ENCODE results near the gene RNF130.
"Not testable (repeated sequence)": the region's sequence is repeated elsewhere in the genome, so short reads cannot be mapped to it uniquely, and the experiment has no call there.

Gene RNF130

DNA sequence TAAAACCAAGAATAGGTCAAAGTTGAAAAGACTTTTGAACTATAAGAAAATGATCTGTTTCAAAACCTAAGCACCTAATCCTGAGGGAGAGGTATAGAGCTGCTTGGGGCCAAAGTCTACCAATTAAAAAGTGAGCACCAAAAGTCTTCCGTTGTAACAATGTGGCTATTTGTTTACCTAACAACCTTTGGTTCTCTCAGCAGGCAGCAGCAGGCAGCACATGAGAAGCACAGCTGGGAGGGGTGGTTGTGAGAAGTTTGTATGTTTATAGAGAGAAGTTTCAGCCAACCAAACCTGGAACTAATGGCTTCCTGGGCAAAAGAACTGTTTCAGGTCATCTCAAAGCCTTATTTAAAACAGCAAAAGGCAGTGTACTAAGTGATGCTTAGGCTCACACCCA lies 104.1 kb downstream of the RNF130 start:
- no peak for DNase-seq

DNA sequence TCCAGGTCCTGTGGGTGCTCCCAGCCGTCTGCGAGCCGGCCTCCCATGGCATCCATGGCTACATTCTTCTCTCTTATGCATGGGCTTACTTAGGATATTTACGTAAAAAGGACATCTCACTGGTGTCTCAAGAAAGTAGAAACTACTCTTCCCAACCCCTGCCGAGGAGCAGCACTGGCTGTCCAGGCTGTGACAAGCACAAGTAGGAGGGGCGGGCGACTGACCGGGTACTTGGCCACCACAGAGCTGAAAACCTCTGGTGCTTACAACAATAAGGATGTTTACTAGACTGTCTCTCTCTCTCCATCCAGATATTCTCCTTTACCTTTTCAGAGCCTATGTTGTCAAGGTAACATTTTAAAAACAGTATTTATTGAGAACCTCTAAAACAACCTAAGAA lies 107.5 kb downstream of the RNF130 start:
- no peak for DNase-seq

DNA sequence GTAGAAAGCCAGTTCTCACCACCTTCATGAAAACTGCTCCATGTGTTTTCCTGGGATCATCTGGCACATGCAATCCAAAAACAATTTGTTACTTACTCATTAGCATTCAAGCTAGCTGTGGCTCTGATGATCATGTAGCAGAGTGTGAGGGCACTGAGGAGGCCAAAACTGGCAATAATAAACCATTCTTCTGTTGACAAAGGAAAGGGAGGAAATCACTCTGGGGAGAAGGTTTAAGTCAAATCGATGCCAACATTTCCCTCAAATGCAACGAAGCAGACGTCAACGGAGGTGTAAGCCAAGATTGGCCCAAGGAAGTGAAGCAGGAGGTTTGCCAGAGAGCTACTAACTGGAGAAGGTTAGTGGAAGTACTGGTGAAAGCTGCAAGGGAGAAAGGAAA lies 108.2 kb downstream of the RNF130 start:
- DNase-seq, result no peak

DNA sequence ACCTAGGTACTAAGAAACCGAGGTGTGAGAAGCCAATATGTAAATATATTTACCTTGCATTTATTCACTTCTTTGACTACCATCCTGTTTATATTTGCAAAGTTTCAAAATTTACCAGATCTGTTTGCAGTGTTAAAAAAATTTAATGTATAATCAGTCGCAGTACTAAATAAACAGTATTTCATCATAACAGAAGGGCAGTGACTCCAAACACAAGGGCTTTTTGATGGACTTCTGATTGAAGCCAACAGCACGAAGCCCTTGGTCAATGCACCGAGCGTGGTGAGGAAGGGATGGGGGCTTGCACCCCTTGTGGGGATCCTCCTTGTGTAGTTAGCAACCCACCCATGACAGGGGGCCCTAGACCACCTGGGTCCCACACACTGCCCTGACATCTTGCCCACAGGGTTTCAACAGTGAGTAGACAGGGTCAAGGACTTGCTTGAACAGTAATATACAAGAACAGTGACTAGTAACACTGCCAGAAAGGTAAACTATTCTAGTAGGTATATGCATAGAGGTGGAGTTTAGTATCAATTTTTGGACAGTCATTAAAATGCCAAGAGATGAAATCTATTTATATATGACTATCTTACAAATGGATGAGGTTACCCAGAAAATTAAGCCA lies 111.2 kb downstream of the RNF130 start:
- DNase-seq, result no peak

DNA sequence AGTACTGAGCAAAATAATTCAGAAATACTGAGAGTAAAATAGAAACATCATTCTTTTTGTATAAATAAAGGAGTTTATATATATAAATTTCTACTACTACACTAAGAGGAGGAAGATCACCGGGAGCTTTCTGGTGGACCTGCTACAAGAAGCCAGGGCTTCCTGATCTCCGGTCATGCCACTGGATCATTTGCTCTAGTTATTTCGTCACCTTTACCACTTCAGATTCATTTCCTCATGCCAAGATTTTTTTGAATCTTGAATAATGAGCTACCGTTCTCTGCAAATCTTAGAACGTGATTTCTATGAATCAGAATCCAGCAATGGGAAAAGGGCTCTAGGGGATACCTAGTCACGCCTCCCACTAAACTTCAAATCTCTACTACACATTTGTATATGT lies 111.9 kb downstream of the RNF130 start:
- no peak for DNase-seq

DNA sequence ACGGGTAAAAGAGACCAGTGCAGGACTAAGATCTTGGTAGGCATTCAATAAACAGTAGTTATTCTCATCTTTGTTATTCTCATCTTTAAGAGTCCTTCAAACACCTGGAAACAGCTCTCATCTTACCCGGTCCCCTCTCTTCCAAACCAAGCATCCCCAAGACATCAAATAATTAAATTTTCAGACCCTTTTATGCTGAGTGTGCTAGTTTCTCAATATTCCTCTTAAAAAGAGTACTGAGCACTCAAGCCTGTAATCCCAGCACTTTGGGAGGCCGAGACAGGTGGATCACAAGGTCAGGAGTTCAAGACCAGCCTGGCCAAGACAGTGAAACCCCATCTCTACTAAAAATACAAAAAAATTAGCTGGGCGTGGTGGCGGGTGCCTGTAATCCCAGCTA lies 112.4 kb downstream of the RNF130 start:
- not testable (repeated sequence) for DNase-seq

DNA sequence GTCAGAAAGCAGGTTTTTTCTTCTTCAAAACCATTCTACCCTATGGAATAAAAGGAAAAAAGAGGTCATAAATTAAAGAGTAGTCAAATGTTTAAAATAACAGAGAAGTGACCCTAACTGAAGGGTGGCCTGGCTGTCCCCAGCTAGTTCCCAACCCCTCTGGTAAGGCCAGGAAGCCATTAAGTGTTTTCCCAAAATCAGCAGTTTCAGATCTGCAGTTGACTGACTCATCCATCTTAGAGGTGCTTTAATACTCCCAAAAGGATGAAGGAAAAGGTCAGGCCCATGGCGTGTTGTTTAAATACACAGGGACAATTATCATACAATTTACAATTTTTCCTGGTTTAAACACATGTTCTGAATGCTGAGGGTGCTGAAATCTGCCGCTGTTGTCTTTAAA lies 115.9 kb downstream of the RNF130 start:
- no peak for DNase-seq

DNA sequence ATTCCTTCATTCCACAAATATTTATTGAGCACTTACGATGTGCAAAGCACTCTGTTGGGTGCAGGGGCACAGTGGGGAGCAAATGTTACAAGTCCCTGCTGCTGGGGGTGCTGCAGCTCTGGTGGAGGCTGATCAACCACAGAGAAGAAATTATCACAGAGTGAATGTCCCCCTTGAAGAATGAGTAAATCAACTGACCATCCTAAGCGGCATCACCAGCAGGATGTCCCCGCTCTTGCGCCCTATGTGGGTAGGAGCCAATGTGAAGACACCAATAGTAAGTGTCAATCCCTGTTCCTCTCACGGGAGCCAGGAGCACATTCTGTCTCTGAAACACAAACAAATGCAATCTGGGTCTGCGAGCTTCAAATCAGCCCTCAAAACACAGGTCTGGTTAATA lies 116.5 kb downstream of the RNF130 start:
- DNase-seq, result no peak

DNA sequence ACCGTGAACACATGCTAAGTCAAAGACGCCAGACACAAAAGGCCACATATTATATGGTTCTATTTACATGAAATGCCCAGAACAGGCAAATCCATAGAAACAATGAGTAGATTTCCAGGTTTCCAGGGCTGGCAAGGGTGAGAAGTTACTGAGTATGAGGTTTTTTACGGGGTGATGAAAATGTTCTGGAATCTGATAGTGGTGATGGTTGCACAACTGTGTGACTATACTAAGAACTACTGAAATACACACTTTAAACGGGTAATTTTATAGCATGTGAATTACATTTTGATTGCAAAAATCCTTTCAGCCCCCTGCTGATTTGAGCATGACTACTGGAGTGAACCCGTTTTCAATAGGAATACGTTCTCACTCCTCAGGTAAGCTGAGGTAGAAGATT lies 117.1 kb downstream of the RNF130 start:
- DNase-seq, result no peak

DNA sequence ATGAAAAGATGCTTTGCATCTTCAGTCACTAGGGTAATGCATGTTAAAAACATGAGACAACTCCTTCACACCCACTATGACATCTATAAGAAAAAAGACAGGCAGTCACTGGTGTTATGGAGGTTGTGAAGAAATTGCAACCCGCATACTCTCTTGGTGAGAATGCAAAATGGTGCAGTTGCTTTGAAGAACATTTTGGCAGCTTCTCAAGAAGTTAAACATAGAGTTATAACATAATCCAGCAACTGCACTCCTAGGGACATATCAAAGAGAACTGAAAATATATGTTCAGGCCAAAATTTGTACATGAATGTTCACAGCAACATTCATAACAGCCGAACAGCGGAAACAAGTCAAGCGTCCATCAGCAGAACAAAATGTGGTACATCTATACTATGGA lies 117.6 kb downstream of the RNF130 start:
- no peak for DNase-seq

DNA sequence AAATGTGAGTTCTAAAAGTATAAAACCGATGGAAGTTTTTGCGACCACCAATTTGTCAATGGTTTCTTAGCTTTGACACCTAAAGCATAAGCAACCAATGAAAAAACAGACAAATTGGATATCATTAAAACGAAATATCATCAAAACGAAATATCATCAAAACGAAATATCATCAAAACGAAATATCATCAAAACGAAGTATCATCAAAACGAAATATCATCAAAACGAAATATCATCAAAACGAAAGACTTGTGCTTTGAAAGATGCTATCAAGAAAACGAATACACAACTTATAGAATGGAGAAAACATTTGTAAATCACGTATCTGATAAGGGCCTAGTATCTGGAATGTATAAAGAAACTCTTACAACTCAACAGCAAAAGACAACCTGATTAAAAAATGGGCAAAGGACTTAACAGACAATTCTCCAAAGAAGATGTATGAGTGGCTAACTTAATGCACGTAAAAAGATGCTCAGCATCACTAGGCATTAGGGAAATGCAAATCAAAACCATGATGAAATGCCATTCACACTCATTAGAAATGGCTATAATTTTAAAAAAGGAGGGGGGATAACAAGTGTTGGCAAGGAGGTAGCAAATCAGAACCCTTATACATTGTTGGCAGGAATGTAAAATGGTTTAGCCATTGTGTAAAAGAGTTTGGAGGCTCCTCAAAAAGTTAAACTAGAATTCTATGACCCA lies 134.4 kb downstream of the RNF130 start:
- DNase-seq, result no peak

DNA sequence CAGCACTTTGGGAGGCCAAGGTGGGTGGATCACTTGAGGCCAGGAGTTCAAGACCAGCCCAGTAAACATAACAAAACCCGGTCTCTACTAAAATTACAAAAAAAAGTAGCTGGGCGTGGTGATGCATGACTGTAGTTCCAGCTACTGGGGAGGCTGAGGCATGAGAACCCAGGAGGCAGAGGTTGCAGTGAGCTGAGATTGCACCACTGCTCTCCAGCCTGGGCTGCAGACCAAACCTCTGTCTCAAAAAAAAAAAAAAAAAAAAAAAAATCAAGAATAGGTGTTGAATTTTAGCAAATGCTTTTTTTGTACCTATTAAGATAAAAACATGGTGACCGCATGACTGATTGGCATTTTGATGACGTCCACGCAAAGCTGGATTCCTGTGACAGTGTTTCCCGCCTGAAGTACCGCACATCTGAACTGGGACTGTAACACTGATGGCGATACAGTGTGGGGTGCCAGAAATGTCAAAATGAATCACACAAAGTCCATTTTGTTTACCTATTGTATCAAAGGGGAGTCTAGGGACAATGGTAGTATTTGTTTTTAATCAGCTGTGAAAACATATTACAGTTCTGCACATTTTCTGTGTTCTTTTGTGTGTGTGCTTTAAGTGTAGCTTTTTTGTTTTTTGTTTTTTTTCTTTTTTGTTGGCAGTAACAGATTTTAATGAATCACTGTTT lies 140.6 kb downstream of the RNF130 start:
- DNase-seq, result no peak

DNA sequence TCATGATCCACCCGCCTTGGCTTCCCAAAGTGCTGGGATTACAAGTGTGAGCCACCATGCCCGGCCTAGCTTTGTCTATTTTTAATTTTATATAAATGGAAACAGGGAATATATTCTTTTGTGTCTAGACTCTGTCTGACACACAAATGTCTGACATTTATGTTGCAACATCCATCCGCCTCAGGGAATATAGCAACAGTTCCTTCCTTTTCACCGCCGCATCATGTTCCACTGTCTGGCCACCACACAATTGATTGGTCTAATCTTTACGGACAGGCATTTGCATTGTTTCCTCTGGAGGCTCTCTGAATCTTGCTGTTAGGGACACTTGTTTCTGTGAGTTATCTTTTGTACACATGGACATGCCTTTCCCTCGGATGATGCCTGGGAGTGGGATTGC lies 143.7 kb downstream of the RNF130 start:
- DNase-seq, result no peak

DNA sequence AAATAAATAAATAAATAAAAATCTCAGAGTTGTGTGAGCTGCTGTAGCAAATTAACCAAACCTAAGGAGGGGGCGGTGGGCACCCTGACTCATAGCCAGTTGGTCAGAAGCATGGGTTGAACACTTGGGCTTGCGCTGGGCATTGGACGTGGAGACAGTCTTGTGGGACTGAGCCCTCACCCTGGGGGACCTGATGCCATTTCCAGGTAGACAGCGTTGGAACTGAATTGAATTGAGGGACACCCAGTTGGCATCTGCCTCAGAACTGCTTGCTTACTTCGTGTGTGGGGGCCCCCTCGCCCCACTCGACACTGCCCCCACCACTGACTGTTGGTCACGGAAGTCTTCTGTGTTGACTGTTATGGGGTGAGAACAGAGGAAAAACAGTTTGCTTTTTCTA lies 144.9 kb downstream of the RNF130 start:
- no peak for DNase-seq

DNA sequence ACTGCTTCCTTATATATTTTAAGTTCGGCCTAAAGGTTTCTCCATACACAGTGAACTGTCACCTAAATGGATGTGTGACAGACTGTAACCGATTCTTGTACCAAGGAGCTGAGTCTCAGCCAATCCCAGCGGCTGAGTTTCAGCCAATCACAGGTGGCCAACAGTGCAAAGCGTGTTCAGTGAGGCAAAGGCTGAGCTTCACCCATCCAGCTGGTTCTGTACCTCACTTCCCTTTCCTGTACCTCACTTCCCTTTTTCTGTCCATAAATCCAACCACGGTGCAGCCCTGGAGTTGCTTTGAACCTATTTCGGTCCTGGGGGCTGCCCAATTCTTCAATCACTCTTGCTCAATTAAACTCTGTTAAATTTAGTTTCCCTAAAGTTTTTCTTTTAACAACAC lies 148.1 kb downstream of the RNF130 start:
- DNase-seq, result peak in 1 of 2 experiments; percentile 1

DNA sequence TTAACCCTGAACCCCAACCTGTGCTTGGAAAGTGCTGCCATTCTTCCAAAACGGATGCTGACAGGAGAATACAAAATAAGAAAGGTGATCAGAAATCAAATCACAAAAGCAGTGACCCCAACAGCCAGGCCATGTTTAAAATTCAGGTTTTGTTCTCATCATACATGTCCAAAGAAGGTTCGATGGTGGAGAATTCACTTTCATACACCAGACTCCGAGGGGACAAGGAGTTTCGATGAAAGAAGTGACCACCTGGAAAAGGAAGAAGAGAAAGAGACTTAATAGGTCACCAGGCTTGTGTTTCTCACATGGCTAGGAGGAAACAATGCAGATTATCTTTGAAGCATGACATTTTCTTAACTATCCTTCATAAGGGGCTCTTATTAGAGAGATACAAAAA lies 151.4 kb downstream of the RNF130 start:
- DNase-seq, result no peak

DNA sequence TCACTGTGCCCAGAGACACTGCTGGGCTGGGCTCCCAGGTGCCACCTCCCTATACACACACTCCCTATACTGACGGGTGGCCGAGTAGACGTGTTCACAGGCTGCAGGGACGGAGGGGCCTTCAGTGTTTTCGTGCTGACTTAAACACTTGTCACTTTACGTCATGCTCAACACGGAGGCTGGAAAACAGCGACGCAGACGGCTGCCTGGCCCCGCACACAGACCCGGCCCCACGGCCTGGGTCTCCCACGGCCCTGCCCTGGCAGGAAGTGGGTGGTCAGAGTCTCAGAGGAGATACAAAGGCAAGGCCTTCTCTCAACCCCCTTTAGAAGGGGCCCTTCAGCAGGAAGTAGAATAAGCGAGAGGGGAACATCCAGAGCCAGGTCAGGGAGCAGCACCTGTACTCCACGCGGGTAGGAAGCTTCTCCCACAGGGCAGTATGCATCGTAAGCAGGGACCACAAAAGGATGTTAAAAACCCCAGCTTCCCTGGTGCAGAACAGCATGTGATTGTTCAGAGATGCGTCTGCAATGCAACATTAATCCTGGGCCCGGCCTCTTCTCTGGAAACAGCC lies 152.0 kb downstream of the RNF130 start:
- DNase-seq, result no peak

DNA sequence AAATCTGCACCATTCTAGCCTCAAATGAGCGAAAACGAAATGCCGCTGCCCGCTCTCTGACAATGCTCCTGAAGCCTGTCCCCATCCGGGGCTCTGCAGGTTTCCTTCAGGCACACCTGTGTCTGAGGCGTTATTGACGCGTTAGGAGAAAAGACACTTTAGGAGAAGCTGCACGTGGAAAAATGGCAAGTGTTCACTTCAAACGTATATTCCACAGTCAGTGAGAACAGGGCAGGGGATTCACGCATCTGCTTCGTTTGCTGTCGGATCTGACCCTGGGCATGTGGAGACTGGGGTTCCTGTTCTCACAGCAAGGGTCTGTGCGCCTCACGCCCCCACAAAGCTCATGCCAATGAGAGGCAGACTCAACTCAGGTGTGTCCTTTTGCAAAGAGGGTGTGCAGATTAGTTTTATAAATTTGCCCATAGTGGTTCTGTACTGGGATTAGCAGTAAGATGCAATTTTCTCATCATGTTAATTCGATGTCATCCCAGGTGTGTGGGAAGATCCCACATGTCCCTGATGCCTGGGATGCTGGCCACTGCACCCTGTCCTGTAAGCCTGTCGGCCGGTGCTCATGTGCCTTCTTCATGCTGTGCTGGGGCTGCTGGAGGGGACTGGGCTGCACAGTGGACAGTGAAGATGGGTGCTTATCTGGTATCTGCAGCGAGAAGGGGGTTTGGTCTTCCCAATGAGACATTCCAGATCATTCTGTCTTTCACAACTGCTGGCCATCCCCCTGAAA lies 152.6 kb downstream of the RNF130 start:
- DNase-seq, result no peak

DNA sequence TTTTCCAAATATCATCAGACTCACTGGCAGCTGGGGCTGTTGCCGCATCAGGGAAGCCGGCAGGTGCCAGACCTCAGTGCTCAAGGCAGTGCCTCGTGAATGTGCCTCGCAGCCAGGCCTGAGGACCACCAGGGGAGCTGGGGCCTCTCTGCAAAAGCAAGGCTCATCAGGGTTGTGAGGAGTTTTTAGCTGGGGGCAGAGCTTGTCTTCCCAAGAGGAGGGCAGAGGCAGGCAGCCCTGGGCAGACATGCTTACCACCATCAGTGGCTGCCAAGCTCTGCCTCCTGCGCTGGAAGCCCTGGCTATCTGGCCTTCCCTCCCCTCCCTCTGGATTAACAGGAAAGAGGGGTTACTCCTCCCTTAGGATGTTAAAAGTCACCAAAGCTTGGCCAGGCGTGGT lies 155.0 kb downstream of the RNF130 start:
- no peak for DNase-seq

DNA sequence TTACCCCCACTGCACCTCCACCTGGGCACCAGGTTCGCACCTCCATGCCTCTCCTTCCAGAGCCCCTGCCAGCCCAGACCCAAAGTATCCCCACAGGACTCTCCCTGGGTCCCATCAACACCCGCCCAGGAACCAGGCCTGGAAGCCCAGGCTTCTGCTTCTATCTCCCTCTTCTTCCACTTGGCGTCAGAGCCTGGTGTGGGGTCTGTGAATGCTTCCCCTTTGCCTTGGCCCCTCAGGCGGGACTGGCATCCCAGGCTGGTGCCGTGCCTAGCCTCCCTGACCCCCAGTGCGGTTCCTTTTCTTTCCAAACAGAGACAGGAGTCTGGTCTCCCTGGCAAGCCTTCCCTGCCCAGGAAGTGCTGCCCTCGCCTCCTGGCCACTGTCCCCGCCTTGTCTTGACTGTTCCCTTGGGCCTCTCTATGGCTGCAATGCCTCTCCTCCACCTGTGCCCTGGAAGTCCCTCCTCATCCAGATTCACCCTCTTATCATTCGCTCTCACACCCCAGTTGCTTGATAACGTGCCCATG lies 156.1 kb downstream of the RNF130 start:
- no peak for DNase-seq

DNA sequence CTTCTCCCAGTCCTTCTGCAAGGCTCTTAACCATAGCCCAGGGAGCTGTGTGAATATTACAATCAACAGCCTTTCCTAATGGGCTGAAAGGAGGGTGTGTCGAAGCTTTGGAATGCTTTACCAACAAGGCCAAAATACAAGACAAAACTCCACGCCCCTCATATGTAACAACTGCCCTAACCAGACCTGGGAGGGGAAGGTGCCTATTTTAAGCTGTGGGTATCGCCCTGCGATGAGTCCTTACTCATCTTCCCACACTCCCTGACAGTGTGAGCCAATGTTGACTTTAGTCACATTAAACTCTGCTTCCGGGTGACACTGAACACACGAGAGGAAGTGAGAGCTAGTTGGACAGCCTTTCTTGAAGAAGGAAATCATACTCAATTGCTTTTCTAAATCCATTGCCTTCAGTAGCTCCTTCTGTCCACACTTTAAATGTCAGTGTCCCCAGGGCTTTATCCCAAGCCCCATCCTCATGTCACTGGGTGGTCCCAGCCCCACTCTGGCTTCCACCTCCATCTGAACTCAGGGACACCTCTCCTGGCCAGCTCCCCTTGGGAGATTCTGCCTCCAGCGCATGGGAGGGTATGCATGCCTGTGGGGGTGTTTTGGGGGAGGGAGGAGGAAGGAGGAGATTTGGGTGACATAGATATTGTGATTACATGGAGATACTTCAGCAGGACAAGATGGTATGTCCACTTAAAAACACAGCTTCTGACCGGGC lies 157.4 kb downstream of the RNF130 start:
- DNase-seq, result no peak

DNA sequence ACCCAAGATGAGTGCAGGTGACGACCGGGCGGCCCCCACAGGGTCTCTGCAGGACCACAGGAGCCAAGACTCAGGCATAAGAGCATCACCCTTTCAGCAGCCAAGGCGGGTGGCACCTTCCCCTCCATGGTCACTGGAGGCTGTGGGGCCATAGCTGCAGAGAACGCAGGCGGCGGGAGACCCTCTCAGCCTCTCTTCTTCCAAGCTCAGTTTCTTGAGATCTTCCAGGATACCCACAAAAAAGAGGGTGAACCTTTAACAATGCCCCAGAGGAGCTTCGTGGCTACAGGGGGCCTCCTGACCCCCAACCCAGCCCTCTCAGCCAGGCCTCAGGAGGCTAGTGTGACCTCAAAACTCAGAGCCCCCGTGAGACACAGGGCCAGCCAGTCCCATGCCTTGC lies 158.1 kb downstream of the RNF130 start:
- no peak for DNase-seq

All from NCI-H524 (cell line).